HG03469 (cell line): ENCODE results near the gene TCF7L1.

Source experiments
- ATAC-seq: cut with Tn5 transposase; IDR thresholded peaks from one replicate; pipeline ENCODE4 v1.9.1; 2021; ENCODE audit warnings: mild to moderate bottlenecking, moderate library complexity, moderate number of reproducible peaks; ENCODE audit not compliant: unreplicated experiment

Gene TCF7L1

GRCh38 chr2:85162746-85163301 lies 29.6 kb downstream of the TCF7L1 start:
- no peak for ATAC-seq

DNA sequence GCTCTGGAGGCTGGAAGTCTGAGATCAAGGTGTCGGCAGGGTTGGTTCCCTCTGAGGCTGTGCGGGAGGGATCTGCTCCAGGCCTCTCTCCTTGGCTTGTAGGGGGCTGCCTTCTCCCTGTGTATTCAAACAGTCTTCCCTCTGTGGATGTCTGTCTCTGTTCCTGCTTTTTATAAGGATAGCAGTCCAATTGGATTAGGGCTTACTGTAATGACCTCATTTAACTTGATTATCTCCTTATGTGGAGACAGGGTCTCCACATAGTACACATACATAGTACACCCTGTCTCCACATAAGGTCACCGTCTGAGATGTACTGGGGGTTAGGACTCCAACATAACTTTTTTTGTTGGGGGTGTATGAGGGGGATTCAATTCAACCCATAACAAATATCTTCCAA lies 30.5 kb downstream of the TCF7L1 start:
- ATAC-seq: no peak

DNA sequence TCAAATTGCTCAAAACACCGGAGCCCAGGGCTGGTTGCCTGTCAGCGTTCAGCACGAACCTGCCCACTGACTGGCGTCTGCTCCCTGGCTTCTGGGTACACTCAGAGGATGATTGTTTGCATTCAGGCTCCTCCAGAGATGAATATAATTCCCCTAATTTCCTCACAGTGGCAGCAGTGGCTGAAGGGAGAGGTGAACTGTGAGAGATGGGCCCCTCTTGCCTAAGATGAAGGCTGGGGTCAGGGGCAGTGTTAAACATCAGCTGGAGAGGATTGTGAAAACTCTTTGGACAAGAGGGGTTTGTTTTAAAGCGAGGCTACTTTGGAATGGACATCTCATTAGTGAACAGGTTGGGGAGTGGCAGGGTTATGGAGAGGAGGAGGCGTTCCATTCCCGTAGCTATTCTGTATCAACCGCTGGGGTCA lies 31.0 kb downstream of the TCF7L1 start:
- ATAC-seq: no peak

DNA sequence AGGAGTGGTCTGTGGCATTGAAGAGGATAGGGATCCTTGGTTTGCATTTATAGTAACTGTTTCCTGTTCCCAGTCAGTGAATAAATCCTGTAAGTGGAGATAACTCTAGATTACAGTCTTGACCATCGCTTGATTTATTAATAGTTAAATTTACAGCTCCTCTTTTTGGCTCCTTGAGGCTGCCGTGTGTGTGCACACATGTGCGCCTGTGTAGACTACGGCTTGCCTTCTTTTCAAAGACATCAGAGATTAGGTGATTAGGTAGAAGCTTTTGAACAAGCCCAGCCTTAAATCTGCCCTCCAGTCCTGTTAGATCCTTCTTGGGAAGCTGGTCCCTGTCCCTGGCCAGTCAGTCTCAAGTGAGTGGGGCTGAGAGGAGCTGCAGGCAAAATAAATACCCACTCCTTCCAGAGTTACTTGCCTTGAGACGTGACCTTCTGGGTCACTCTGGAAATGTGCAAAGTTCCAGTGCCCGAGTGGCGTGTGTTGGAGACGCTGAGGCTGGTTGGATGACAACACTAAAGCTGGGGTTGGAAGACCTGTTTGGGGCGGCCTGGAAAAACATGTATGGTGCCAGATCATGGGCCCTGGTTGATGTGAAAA lies 32.0 kb downstream of the TCF7L1 start:
- no peak for ATAC-seq

- no peak for ATAC-seq
Observed at GRCh38 chr2:85166021-85166420, 32.8 kb downstream of the TCF7L1 start.

DNA sequence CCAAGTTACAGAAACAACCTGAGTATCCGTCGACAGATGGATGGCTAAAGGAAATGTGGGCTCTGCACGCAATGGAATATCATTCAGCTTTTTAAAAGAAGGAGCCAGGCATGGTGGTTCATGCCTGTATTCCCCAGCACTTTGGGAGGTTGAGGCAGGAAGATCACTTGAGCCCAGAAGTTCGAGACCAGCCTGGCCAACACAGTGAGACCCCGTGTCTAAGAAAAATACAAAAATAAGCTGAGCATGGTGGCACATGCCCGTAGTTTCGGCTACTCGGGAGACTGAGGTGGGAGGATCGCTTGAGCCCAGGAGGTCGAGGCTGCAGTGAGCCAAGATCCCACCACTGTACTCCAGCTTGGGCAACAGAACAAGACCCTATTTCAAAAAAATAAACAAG lies 34.3 kb downstream of the TCF7L1 start:
- no peak for ATAC-seq

DNA sequence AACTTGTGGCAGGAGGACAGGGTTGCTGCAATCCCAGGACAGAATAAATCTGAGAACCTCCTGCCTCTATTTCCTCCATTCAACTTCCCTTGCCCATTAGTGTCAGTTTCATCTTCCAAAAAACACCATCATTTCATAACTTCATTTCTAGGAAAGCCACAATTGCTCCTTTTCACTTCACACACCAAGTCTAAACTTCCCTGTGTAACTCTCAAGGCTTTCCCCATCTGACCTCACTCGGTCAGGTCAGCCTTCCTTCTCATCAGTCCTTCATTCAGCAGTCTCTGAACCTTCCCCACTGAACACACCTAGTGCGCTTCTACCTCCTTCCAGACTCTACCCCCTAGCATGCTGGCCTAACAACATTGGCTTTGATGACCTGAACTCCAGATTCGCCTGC lies 35.8 kb downstream of the TCF7L1 start:
- no peak for ATAC-seq

DNA sequence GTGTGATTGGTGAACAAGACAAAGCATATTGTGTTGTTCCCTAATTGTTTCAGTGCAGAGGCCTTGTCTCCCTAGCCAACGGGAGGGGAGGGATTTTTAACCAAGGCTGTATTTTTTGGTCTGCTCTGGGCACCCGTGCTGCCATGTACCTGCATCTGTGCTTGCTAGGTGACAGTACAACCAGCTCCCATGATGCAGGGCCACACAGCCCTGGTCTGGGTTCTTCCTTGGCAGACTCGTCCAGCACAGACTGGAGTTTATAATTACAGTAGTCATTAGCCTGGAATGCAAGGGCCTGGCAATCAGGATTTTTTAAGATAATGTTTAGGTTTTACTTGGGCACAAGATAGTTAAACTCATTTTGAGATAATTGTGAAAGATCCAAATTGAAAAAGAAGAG lies 36.4 kb downstream of the TCF7L1 start:
- no peak for ATAC-seq

DNA sequence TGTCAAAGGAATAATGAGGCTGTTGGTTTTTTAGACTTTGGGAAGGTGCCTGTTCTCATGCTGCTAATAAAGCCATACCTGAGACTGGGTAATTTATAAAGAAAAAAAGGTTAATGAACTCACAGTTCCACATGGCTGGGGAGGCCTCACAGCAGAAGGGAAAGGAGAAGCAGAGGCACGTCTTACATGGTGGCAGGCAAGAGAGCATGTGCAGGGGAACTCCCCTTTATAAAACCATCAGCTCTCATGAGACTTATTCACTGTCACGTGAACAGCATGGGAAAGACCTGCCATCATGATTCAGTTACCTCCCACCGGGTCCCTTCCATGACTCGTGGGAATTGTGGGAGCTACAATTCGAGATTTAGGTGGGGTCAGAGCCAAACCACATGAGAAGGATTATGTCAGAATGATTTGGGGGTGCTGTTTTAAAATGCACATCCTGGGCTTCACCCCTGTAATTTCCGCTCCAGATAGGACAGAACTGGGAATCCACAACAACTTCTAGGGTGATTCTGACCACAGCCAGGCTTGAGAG lies 37.8 kb downstream of the TCF7L1 start:
- no peak for ATAC-seq

GRCh38 chr2:85171916-85172315 lies 38.7 kb downstream of the TCF7L1 start:
- ATAC-seq: no peak

DNA sequence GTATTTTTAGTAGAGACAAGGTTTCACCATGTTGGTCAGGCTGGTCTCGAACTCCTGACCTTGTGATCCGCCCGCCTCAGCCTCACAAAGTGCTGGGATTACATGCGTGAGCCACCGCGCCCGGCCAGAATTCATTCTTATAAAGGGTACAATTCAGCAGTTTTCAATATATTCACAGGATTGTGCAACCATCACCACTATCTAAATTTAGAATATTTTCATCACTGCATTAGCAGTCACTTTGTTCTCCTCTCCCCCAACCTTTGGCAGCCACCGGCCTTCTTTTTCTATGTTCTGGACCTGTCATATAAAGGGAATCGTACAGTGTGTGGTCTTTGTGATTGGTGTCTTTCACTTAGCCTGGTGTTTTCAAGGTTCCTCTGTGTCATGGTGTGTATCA lies 40.7 kb downstream of the TCF7L1 start:
- no peak for ATAC-seq

GRCh38 chr2:85174943-85175342 lies 41.8 kb downstream of the TCF7L1 start:
- no peak for ATAC-seq

DNA sequence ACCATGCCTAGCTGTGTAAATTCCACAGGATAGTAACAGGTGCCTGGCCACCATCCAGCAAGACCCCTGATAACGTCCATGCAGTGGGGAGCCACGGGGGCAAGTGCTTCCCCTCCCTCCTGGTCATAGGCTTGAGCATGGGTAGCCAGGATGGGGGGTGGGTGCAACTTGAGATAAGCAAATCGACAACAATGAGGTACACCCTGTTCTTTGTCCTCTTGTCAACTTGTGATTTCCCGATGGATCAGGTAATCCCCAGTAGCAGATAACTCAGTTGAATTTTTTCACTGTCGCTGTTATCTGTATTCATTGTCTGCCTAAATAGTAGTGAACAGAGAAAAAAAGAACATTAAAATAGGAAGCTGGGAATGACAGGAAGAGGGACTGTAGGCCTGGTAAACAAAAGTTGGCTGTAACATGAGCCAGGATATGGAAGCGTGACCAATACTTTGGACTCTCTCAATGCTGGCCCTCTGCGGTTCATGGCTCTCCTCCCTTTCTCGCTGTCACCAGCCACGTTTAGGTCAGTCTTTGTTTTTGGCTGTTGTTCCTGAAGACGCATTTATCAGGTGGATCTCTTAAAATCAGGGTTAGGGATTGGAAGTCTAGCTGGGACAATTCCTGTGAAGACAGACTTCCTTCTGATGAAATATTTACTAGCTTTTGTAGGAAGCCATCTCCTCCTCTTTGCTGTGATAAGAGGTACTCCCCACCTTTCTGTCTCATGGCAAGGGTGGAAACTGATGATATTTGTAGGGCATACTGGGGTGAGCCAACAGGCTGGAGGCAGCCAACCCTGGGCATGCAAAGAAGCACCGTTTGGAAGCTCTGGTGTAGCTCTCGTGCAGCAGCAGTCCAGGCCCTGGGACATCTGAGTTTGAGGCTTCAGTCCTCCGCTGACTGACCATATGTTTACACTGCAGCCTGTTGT lies 42.4 kb downstream of the TCF7L1 start:
- ATAC-seq: no peak

- no peak for ATAC-seq
Observed at GRCh38 chr2:85177031-85177824, 44.0 kb downstream of the TCF7L1 start.

DNA sequence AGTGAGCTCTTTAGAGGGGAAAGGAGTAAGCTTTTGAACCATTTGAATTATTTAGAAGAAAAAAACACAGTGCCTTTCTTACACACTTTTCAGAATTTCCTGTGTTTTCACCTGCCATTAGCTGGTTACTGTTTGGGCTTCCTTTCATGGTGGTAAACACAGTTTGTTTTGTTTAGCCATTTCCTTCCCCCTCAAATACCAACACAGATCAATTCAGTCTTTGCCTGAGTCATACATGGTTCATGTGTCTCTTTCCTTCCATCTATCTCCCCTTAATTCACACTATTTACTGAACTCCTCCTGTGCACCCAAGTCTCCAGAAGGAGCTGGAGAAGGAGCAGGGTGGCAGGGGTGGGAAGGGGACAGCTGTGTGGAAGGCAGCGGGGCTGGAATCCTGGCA lies 45.0 kb downstream of the TCF7L1 start:
- ATAC-seq: no peak

DNA sequence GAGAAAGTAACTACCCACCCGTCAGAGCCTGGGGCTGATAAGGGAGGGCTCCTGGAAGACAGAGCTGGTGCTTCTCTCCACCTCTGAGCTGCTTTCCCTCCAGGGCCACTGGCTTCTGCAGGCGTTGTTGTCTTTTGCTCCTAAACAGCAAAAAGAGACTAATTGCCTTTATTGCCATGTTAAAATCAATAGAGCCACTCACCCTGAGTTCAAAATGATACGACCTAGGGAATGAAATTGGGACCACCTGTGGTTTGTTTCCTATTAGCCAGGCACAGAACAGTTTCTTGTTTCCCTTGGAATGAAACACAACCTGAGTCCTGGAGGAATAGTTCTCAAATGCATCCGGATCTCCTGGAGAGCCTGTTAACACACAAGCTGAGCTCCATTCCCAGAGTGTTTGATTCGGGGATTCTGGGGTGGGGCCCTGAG lies 45.8 kb downstream of the TCF7L1 start:
- no peak for ATAC-seq

- no peak for ATAC-seq
Observed at GRCh38 chr2:85179541-85179940, 46.3 kb downstream of the TCF7L1 start.

DNA sequence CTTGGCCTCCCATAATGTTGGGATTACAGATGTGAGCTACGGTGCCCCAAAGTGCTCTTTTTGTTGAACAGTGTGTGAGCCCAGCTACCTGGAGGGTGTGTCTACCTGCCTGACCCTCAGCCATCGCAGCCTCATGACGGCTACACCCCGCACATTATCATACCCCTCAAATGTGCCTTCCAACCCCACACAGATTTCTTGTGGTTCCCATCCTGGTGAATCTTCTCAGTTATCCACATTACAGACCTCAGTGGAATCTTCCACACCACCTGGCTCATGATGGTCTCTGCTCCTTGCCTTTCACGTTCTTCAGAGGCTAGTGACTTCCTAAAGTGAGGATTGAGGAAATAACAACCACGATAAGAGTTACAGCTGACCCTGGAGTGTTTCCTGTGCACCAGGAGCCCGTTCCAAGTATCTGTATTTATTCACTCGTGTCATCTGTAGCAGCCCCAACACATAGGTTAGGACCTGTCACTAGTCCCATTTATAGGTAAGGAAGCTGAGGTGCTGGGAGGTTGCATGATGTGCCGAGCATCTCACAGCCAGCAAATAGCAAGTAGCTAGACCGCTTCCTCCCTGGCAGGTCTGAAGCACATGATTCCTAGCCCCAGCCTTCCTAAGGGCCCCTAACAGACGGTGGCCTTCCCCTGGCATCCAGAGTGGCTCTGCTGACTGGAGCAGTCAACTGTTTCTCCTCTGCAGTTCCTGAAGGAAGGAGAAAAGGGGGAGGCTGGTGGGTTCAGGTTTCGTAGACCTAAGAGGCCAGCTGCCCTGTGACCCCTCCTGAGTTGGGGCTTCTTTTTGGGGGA lies 47.3 kb downstream of the TCF7L1 start:
- no peak for ATAC-seq

DNA sequence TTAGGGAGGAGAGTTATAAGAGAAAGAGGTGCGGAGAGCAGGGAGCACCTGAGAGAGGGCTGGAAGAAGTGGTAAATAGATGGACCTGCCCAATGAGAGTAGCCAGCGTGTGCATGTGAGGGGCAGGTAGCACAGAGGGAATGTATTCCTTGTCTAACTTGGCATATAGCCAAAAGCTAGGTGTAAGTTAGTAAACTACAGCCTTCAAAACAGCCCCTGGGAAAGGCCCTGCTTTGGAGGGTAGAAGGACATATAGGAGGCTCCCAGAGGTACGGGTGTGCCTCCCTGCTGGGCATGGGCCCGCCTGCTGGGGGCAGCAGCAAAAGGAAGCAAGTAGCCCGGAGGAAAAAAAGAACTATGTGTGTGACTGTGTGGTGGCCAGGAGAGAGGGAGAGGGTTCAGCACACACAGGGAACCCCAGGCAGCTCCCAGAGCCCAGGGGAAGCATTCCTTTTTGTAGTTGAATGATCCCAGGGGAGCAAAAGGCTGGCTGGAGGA lies 48.0 kb downstream of the TCF7L1 start:
- ATAC-seq: no peak
